Karpas-422 (cell line): ENCODE data around the gene RPL28. TPM values are rescaled to one million over a fixed set of nuclear protein-coding genes. Genes with fewer than 3 reads are reported as not detected.
"Not testable (repeated sequence)": the region's sequence is repeated elsewhere in the genome, so short reads cannot be mapped to it uniquely, and the experiment has no call there.

Experiments used
- DNase-seq: peaks from one replicate; pipeline ENCODE4 v3.0.0-alpha.2; 2015
- H2AFZ ChIP-seq: fragments of 200-600 bp; sonication (generic); 2 replicates; pipeline ENCODE4 v1.6.1; 2014; ENCODE audit warnings: antibody characterized with exemption, low read length, mixed read lengths
- H3K27ac ChIP-seq: fragments of 200-600 bp; sonication (generic); 2 replicates; pipeline ENCODE4 v1.5.1; 2014; ENCODE audit warnings: mild to moderate bottlenecking, low read length, moderate library complexity
- H3K27me3 ChIP-seq: fragments of 200-600 bp; sonication (generic); 2 replicates; pipeline ENCODE4 v1.6.1; 2014; ENCODE audit warnings: low read length, mixed read lengths
- H3K36me3 ChIP-seq: fragments of 200-600 bp; sonication (generic); 2 replicates; pipeline ENCODE4 v1.6.1; 2014; ENCODE audit warnings: low read length, mixed read lengths; ENCODE audit not compliant: insufficient read depth
- H3K4me1 ChIP-seq: fragments of 200-600 bp; sonication (generic); 2 replicates; pipeline ENCODE4 v1.6.1; 2014; ENCODE audit warnings: mild to moderate bottlenecking, low read length, mixed read lengths
- H3K4me2 ChIP-seq: fragments of 200-600 bp; sonication (generic); 2 replicates; pipeline ENCODE4 v1.6.1; 2014; ENCODE audit warnings: low read length, low read depth, mild to moderate bottlenecking; ENCODE audit not compliant: poor library complexity, severe bottlenecking
- H3K4me3 ChIP-seq: fragments of 200-600 bp; sonication (generic); 2 replicates; pipeline ENCODE4 v1.5.1; 2014; ENCODE audit warnings: mild to moderate bottlenecking, antibody characterized with exemption, low read length, mixed read lengths
- H3K79me2 ChIP-seq: fragments of 200-600 bp; sonication (generic); 2 replicates; pipeline ENCODE4 v1.6.1; 2014; ENCODE audit warnings: mild to moderate bottlenecking, low read length, mixed read lengths
- H3K9ac ChIP-seq: fragments of 200-600 bp; sonication (generic); 2 replicates; pipeline ENCODE4 v1.6.0; 2014; ENCODE audit warnings: low read length
- H3K9me2 ChIP-seq: fragments of 200-600 bp; sonication (generic), shearing (Covaris generic); replicated peaks from 2 replicates; pipeline ENCODE4 v1.6.0; 2014; ENCODE audit warnings: mild to moderate bottlenecking, low read length, moderate library complexity; ENCODE audit not compliant: insufficient read depth
- H3K9me3 ChIP-seq: fragments of 300-700, 200-600 bp; sonication (generic); 2 replicates; pipeline ENCODE4 v1.6.1; 2014; ENCODE audit warnings: low read length, mixed read lengths
- H4K20me1 ChIP-seq: fragments of 200-600 bp; sonication (generic); 2 replicates; pipeline ENCODE4 v1.6.1; 2014; ENCODE audit warnings: mild to moderate bottlenecking, antibody characterized with exemption, low read length, low read depth; ENCODE audit not compliant: insufficient read depth
- total RNA-seq: library from RNA; depleted of rRNA; stranded (reverse); fragments of >200 nt; shearing (Covaris generic); gene quantifications from 2 replicates; pipeline ENCODE4 v1.2.3, GENCODE V29; 2014; ENCODE audit warnings: low replicate concordance

RPL28 gene
- total RNA-seq, 1 experiment from 2014 or later: 959 TPM

DNA sequence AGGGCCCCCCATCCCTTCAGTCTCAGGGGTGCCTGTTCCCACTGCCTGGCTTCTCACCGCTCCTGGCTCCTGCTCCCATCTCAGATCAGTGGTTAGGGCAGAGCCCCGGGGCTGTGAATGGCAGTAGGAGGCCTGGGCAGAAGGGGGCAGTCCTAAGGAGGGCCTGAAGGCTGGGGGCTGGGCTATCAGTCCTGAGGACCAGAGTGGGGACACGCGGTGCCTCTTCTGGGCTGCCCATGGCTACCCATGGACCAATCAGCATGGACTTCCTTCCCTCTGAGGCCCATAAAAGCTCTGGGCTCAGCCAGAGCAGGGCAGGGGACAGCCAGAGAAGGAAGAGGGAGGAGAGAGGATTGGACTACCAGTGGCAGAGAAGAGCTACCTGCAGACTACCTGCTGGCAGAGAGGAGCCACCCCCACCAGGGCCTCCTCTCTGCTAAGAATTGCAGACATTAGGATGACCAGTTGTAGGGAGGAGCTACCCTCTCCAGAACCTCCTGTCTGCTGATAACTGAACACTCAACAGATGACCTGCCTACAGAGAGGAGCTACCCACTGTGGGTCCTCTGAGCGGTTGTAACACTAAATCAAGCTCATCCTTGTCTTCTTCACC lies 34.0 kb downstream of the RPL28 start:
- Histone ChIP-seq H3K9ac (no peak overlapping the region), H3K4me2 (no peak overlapping the region), H3K4me3 (no peak overlapping the region), H3K36me3 (no peaks in the 10 kb centered on the region), H3K27me3 (peaks cover 2% of the 10 kb centered on the region; the same call in 1 of the 2 replicates), H3K27ac (no peak overlapping the region), H2AFZ (no peak overlapping the region), H4K20me1 (no peaks in the 10 kb centered on the region), H3K9me2 (no peaks in the 10 kb centered on the region), H3K79me2 (no peaks in the 10 kb centered on the region), H3K9me3 (no peaks in the 10 kb centered on the region), H3K4me1 (no peaks in the 10 kb centered on the region)
- DNase-seq: no peak

- not testable (repeated sequence) for H3K36me3 ChIP-seq, H2AFZ ChIP-seq, H3K4me3 ChIP-seq, H3K9me3 ChIP-seq, H3K4me2 ChIP-seq, H4K20me1 ChIP-seq, H3K27ac ChIP-seq, H3K9ac ChIP-seq, H3K27me3 ChIP-seq, H3K79me2 ChIP-seq, DNase-seq, H3K4me1 ChIP-seq, H3K9me2 ChIP-seq
Observed at GRCh38 chr19:55421281-55421680, 35.5 kb downstream of the RPL28 start.

GRCh38 chr19:55423225-55424005 lies 37.7 kb downstream of the RPL28 start:
- H3K9me3 ChIP-seq: no peaks in the 10 kb centered on the region
- H3K36me3 ChIP-seq: no peaks in the 10 kb centered on the region
- no peak overlapping the region for H3K4me2 ChIP-seq
- no peak overlapping the region for H3K9ac ChIP-seq
- no peaks in the 10 kb centered on the region for H3K9me2 ChIP-seq
- no peak for DNase-seq
- H3K79me2 ChIP-seq: no peaks in the 10 kb centered on the region
- H4K20me1 ChIP-seq: no peaks in the 10 kb centered on the region
- H2AFZ ChIP-seq: no peak overlapping the region
- H3K4me1 ChIP-seq: no peaks in the 10 kb centered on the region
- no peak overlapping the region for H3K4me3 ChIP-seq
- H3K27me3 ChIP-seq: peaks cover 2% of the 10 kb centered on the region; the same call in 1 of the 2 replicates
- H3K27ac ChIP-seq: no peak overlapping the region

DNA sequence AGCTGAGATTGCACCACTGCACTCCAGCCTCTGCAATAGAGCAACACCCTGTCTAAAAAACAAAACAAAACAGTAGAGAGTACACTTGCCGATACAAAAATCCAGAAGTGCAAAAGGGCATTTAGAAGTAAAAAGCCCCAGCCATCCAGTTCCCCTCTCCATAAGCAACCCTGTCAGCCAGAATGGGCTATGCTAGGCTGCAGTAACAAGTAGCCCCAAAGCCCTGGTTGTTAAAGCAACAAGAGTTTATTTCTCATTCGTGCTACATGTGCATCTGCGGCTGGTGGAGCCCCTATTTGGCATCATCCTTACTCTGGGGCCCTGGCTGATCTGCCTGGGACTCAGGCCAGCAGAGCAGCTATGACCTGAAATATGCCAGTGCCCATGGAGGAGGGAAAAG lies 38.8 kb downstream of the RPL28 start:
- Histone ChIP-seq H3K27ac (no peak overlapping the region), H2AFZ (no peak overlapping the region), H3K79me2 (no peaks in the 10 kb centered on the region), H3K36me3 (no peaks in the 10 kb centered on the region), H3K4me3 (no peak overlapping the region), H3K9me3 (no peaks in the 10 kb centered on the region), H4K20me1 (no peaks in the 10 kb centered on the region), H3K4me2 (no peak overlapping the region), H3K9me2 (no peaks in the 10 kb centered on the region), H3K9ac (no peak overlapping the region), H3K4me1 (no peaks in the 10 kb centered on the region), H3K27me3 (0 out of 2 replicates have a peak, but pooled peaks cover 2% of the 10 kb centered on the region)
- DNase-seq: no peak

DNA sequence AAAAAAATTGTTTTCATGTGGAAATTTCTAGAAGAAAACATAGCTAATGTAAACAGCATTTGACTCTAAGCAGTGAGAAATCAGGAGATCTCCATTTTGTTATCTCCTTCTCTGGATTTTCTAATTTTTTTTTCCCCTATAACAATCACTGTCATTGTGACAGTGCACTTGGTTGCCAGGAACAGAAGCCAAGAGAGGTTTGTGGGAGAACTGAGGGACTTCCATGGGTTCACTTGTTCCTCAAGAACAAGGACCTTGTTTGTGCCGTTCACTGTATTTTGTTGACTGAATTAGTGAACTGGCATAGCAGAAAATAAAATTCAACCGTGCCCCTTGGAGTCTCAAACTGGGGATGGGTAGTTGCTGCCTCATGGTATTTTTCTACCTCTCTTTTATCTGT lies 40.3 kb downstream of the RPL28 start:
- no peaks in the 10 kb centered on the region for H3K9me2 ChIP-seq
- no peak overlapping the region for H3K9ac ChIP-seq
- H4K20me1 ChIP-seq: no peaks in the 10 kb centered on the region
- H3K9me3 ChIP-seq: no peaks in the 10 kb centered on the region
- no peaks in the 10 kb centered on the region for H3K79me2 ChIP-seq
- 0 out of 2 replicates have a peak, but pooled peaks cover 2% of the 10 kb centered on the region for H3K27me3 ChIP-seq
- H3K36me3 ChIP-seq: no peaks in the 10 kb centered on the region
- DNase-seq: no peak
- no peaks in the 10 kb centered on the region for H3K4me1 ChIP-seq
- H3K4me2 ChIP-seq: no peak overlapping the region
- no peak overlapping the region for H2AFZ ChIP-seq
- H3K27ac ChIP-seq: no peak overlapping the region
- H3K4me3 ChIP-seq: no peak overlapping the region

DNA sequence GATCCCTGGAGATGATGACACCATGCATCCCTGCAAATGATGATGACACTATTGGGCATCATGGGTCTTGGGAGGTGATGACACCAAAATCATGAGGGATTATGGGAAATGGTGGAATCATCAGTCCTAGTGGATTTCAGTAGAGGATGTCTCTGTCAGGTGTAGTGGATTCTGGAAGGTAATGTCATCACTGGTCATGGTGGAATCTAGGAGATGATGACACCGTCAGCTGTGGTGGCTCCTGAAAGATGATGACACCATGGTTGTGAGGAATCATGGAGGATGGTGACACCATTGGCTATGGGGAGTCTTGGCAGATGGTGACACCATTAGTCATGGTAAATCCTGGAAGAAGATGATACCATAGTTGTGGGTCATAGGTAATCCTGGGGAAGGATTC lies 45.5 kb downstream of the RPL28 start:
- H3K79me2 ChIP-seq: no peaks in the 10 kb centered on the region
- H3K36me3 ChIP-seq: no peaks in the 10 kb centered on the region
- H3K4me1 ChIP-seq: no peaks in the 10 kb centered on the region
- H3K9me2 ChIP-seq: no peaks in the 10 kb centered on the region
- no peaks in the 10 kb centered on the region; the same call in 1 of the 2 replicates for H3K9me3 ChIP-seq
- H3K4me2 ChIP-seq: no peak overlapping the region
- H3K9ac ChIP-seq: no peak overlapping the region
- H2AFZ ChIP-seq: no peak overlapping the region
- H3K27ac ChIP-seq: no peak overlapping the region
- no peaks in the 10 kb centered on the region for H3K27me3 ChIP-seq
- DNase-seq: no peak
- no peaks in the 10 kb centered on the region for H4K20me1 ChIP-seq
- H3K4me3 ChIP-seq: no peak overlapping the region

- H2AFZ ChIP-seq: no peak overlapping the region
- no peaks in the 10 kb centered on the region for H3K79me2 ChIP-seq
- no peak overlapping the region for H3K9ac ChIP-seq
- DNase-seq: no peak
- H3K9me3 ChIP-seq: no peaks in the 10 kb centered on the region; the same call in 1 of the 2 replicates
- H4K20me1 ChIP-seq: no peaks in the 10 kb centered on the region
- no peak overlapping the region for H3K27ac ChIP-seq
- H3K4me3 ChIP-seq: no peak overlapping the region
- no peaks in the 10 kb centered on the region for H3K9me2 ChIP-seq
- no peak overlapping the region for H3K4me2 ChIP-seq
- H3K36me3 ChIP-seq: no peaks in the 10 kb centered on the region
- H3K4me1 ChIP-seq: no peaks in the 10 kb centered on the region
- H3K27me3 ChIP-seq: no peaks in the 10 kb centered on the region
Observed at GRCh38 chr19:55432241-55432959, 46.7 kb downstream of the RPL28 start.

- H3K4me1 ChIP-seq: no peaks in the 10 kb centered on the region
- no peaks in the 10 kb centered on the region for H4K20me1 ChIP-seq
- H3K27me3 ChIP-seq: no peaks in the 10 kb centered on the region
Observed at GRCh38 chr19:55433292-55433691, 47.6 kb downstream of the RPL28 start.

More at GRCh38 chr19:55433292-55433691, 47.6 kb downstream of the RPL28 start:
- Histone ChIP-seq H3K36me3 (no peaks in the 10 kb centered on the region), H3K27ac (no peak overlapping the region), H3K4me2 (no peak overlapping the region), H3K9ac (no peak overlapping the region), H3K79me2 (no peaks in the 10 kb centered on the region), H3K4me3 (no peak overlapping the region), H3K9me3 (no peaks in the 10 kb centered on the region; the same call in 1 of the 2 replicates), H2AFZ (no peak overlapping the region), H3K9me2 (no peaks in the 10 kb centered on the region)
- no peak for DNase-seq
